GM21786 (cell line): ENCODE data around the gene GNAS.

Source experiments
- ATAC-seq: cut with Tn5 transposase; IDR thresholded peaks from one replicate; pipeline ENCODE4 v1.9.1; 2021; ENCODE audit not compliant: unreplicated experiment

The GNAS gene

DNA sequence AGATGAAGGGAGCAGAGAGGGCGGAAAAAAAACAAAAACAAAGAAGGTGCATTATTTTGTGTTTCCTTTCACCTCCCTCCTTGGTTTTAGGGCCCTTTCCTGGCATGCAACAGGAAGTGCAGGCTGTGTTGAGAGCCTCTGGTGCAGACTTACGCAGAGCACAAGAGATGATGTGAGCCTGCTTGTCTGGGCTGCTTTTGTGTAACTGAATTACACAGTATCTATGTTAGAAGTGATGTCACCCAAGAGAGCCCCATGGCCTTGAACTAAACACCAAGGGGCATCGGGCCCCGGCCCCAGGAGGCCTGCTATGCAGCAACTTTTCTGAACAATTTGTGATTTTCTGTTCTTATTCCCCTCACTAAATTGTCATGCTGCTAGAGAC, 25.5 kb downstream of the GNAS start:
- ATAC-seq = no peak

DNA sequence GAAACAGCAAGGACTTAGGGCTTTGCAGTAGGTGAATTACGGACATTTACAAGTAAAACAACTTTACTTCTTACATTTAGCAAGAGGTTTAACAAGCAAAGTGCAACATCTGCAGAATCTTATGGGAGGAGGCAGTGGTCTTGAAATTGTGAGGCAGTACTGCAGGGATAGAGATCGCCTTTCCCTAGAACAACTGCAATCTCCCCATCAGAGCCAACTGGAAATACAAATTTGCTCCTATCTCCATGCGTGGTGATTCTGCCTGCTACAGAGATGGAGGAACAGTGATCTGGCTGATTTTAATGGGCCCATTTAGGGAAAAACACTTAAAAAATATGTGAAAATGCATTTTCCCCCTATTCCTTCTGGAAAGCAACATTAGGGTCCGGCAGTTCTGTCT, 25.9 kb downstream of the GNAS start:
- ATAC-seq = no peak

- no peak for ATAC-seq
These were observed 27.9 kb downstream of the GNAS start for GRCh38 chr20:58880441-58880840.

- ATAC-seq = no peak
These were observed 28.7 kb downstream of the GNAS start for GRCh38 chr20:58880994-58881752.

GRCh38 chr20:58882704-58883089, 30.2 kb downstream of the GNAS start:
- no peak for ATAC-seq

GRCh38 chr20:58883241-58883691, 30.8 kb downstream of the GNAS start:
- no peak for ATAC-seq

DNA sequence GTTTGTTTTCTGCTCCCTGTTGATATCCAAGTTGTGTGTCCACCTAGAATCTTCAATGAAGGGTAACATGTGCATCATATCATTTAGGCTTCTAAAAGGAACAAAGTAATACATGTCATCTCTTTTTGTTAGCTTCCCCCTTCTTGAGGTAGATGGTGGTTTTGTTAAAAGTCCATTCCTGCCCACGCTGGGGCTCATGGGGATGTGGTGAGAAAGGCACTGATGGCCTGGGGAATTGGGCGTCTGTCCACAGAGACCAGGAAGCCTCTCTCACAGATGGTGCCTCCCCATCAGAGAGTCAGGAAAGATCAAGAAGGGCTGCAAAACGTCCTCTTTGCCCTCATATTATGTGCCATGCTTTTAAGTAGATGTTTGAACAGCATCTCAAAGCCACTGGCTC, 32.5 kb downstream of the GNAS start:
- ATAC-seq = no peak

DNA sequence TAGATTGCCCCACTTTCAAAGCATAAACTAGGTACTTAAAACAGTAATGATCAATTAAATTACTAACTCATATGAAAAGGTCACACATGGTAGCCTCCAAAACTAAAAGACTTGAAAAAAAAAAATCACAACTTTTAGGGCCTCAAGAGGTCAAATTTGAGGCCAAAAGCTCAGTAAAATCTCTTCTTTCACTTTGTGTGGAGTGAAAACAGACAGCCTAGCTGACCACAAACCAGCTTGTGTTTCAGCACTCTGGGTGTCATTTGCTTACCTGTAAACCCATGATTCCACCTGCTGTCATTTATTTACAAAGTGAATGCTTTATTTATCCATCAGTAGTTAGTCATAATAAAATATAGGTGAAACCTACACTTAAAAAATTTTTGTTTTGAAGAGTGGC, 34.0 kb downstream of the GNAS start:
- ATAC-seq = no peak

- no peak for ATAC-seq
These were observed 35.6 kb downstream of the GNAS start for GRCh38 chr20:58888103-58888502.

DNA sequence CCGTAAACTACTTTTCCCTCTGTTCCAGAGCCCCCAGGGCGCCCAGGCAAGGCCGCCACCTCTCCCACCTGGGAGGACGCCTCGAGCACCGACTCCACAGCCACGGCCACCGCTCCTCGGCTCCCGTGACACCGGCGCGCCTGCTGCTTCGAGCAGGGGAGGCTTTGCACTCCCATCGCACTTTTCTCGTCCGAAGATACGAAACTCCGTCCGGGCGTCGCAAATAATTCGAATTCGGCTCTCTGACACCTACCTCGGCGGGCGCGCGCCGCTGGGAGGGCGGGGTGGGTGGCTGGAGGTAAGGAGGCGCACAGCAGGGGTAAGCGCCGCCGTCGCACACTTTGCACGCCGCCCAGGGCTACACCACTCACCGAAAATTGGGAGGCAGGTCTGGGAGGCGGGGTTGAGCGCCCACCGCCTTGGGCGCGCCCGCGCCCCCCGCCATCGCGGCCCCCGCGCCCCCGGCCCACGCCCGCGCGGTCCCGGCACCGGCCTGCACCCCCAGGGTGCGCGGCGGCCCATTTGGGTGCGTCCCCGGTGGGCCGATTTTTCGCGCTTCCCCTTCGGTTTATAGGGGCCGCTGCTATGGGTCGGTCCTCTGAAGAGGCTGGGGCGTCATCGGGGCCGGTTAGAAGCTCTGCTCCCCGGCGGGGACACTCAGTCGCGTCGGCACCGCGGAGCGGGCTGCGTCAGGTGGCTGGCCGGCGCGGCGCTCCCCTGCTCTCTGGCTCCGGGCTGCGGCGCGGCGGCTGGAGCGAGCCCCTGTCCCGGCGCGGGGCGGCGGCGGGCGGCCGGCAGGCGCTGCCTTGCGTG, 36.2 kb downstream of the GNAS start:
- ATAC-seq = peak; percentile 40

DNA sequence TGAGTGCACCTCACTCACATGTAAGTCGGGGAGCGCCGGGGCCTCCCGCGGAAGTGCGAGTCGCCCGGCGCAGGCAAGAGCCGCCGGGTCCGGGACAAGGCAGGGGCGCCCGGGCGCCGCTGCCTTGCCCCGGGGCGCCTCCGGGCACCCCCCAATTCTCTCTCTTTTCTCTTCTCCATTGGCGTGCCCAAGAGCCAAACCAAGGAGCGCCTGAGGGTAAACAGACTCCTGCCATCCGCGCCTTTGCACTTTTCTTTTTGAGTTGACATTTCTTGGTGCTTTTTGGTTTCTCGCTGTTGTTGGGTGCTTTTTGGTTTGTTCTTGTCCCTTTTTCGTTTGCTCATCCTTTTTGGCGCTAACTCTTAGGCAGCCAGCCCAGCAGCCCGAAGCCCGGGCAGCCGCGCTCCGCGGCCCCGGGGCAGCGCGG, 36.8 kb downstream of the GNAS start:
- ATAC-seq = no peak

- ATAC-seq = no peak
These were observed 37.4 kb downstream of the GNAS start for GRCh38 chr20:58889798-58890517.

GRCh38 chr20:58890518-58891085, 38.1 kb downstream of the GNAS start:
- no peak for ATAC-seq

GRCh38 chr20:58891086-58891717, 38.7 kb downstream of the GNAS start:
- no peak for ATAC-seq

GRCh38 chr20:58891718-58892140, 39.2 kb downstream of the GNAS start:
- no peak for ATAC-seq

DNA sequence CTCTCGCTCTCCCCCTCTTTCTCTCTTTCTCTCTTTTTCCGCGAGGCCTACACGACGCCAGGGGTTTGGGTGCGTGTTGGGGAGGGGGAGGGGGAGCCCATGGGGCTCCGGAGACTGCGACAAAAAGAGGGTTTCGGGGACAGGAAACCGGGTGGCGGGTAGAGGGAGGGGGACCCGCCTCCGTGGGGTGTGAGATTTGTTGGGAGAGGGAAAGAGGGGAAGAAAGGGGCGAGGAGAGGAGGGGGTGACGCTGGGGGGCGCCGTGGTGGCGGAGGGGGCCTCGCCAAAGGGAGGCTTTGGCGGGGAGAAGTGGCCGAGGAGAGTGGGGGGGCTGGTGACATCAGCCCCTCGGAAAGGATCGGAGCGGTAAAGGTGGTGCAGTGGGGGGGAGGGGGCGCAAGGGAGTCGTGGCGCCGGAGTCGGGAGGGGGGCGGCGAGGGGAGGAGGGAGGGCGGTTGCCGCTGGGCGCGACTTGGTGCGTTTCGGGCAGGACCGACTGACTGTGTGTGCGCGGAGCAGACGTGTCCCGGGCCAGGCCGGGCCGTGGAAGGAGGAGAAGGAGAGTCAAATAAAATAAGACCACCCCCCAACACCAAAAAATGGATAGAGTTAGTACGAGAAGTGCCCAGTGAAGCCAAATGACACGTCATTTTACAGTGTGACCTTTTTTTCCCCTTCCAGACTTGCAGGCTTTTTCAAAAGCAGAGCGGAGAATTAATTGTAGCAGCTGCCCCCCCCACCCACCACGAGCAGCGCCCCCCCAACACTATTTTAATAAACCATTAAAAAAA, 39.8 kb downstream of the GNAS start:
- ATAC-seq = no peak

DNA sequence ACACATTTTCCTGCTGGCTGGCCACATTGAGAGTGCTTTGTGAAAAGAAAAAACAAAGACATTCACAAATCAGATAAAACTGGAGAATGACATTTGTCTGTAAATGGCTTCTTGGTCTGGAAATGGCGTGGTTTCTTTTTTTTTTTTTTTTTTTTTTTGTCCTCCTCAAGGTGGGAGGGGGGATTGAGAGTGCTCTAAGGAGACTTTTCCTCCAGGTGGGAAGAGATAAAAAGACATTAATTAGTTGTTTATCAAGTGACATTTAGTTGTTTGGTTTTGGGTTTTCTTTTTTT, 40.4 kb downstream of the GNAS start:
- no peak for ATAC-seq

DNA sequence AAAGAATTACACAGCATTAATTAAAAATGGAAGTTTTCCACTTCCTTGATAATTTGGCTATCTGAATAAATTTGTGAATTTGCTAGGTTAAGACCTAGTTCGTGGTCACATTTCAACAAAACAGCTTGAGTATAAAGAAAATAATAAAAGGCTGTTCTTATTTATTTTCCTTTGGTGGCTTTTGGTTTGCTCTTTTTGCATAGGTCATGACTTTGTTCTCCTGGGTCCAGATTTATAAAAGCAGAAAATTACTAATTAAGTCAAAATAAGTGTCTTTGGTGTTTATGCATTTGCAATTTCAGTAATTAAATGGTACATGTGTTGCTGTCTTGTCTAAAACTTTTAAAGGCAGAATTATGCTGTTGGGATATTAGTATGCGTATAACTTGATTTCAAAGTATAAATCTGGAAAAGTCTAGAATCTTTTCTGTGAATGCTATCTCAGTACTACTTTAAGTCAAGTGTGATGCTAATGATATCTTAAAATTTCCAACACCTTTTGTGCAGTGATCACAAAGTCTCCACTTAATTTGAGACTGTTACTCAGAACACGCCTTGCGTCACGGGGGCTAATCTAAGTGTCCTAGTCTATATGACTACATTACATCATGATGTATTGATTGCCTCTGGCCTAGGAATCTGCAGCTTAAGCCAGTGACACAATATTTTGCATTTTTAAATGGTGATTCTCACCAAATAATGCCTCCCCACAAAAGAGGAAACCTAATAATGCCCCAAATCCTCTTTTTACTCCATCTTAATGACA, 41.0 kb downstream of the GNAS start:
- no peak for ATAC-seq

DNA sequence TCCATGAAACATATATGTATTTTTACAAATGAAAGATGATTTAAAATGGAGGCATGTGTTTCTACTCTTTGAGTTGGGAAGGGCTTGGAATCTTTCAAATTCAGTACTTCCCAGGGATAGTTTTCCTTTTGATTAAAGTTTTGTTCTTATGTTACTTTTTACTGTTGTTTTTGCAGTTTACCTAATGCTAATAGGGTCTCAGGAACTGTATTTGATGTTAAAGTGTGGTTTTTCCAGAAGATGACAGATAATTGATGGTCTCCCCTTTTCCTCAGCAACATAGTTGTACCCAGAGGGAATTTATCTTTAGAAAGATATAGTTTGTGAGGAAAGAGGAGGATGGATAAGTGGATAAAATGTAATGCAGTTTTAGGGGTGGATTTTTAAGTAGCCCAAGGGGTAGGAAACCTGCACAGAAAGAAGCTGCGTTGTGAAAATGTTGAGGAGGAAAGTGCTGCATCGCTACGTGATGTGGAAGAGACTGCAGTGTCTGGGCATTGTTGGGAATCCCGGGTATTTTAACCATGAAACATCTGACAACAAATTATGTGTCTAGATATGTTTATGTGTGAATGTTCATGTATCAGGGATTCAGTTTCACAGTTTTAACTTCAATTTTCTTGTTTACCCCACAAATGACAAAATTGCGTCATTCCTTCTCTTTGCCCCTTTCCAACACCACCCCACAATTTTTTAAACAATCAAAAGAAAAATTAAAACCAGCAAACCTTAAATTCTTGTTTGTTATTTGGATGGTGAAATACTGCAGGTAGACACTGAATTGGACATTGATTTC, 42.3 kb downstream of the GNAS start:
- ATAC-seq = no peak
